B cell (primary cell): ENCODE measurements around the gene TOGARAM2. TPM values are rescaled to one million over a fixed set of nuclear protein-coding genes. Genes with fewer than 3 reads are reported as not detected.

Experiments used
- ATAC-seq: fragments of 200-7000 bp; cut with Tn5 transposase; one replicate; pipeline ENCODE4 v1.10.0; 2021; ENCODE audit warnings: low read depth, mild to moderate bottlenecking, moderate number of reproducible peaks, moderate library complexity
- CTCF ChIA-PET: fragments of 350-600 bp; sonication (Branson Sonifier 250); formaldehyde crosslinking; loops from one replicate; lab custom pipeline; 2021; ENCODE audit warnings: antibody characterized with exemption, inconsistent platforms; lab: Charles Lee
- POLR2A ChIA-PET: fragments of 350-600 bp; sonication (Branson Sonifier 250); formaldehyde crosslinking; loops from one replicate; lab custom pipeline; 2021; ENCODE audit warnings: antibody characterized with exemption; lab: Charles Lee
- DNase-seq: peaks from one replicate; pipeline ENCODE4 v3.0.0; 2013
- H2AFZ ChIP-seq: 2 replicates; pipeline ENCODE4 v1.6.1; 2012; ENCODE audit warnings: mild to moderate bottlenecking, low read depth, low read length; ENCODE audit not compliant: insufficient read depth, poor library complexity, severe bottlenecking
- H3K27ac ChIP-seq, 2 donors: 1 replicate in 1 of 2; 2 replicates in 1 of 2; pipeline ENCODE4 v1.5.1; 2012 to 2013; ENCODE audit warnings: low read length in 2 of 2, mild to moderate bottlenecking in 2 of 2, moderate library complexity in 1 of 2
- H3K27me3 ChIP-seq, 4 experiments: fragments of 200-600 bp in 1 of 4; sonication (generic) in 1 of 4; replicated peaks in 1 of 4; 1 replicate in 2 of 4; 2 replicates in 2 of 4; pipeline versions ENCODE4 v1.6.1 to v1.7.0; 2013 to 2016; ENCODE audit warnings: low read length in 3 of 4, mild to moderate bottlenecking in 2 of 4, mixed read lengths in 1 of 4, moderate library complexity in 1 of 4; ENCODE audit not compliant: insufficient read depth in 4 of 4, control insufficient read depth in 3 of 4; ENCODE audit errors: control extremely low read depth in 1 of 4
- H3K36me3 ChIP-seq, 2 experiments: replicated peaks in 1 of 2; 1 replicate in 1 of 2; 2 replicates in 1 of 2; pipeline versions ENCODE4 v1.6.1 to v1.7.1; 2013; ENCODE audit warnings: low read length in 1 of 2; ENCODE audit not compliant: insufficient read depth in 2 of 2, control insufficient read depth in 1 of 2; ENCODE audit errors: control extremely low read depth in 1 of 2, extremely low read depth in 1 of 2
- H3K4me1 ChIP-seq, 2 donors: fragments of 200-600 bp in 1 of 2; sonication (generic) in 1 of 2; 1 replicate in 1 of 2; 2 replicates in 1 of 2; pipeline versions ENCODE4 v1.5.1 to v1.6.1; 2013 to 2017; ENCODE audit warnings: low read length in 2 of 2; ENCODE audit not compliant: control insufficient read depth in 2 of 2, insufficient read depth in 2 of 2
- H3K4me2 ChIP-seq: replicated peaks from 2 replicates; pipeline ENCODE3; 2012; ENCODE audit warnings: mild to moderate bottlenecking, low read depth, low read length; ENCODE audit not compliant: poor library complexity, severe bottlenecking
- H3K4me3 ChIP-seq, 5 experiments: fragments of 200-600 bp in 1 of 5; sonication (generic) in 1 of 5; 1 replicate in 3 of 5; 2 replicates in 2 of 5; pipeline versions ENCODE4 v1.5.1 to v1.7.0; 2011 to 2016; ENCODE audit warnings: low read length in 4 of 5, mild to moderate bottlenecking in 4 of 5, low read depth in 2 of 5, control low read depth in 1 of 5, moderate library complexity in 1 of 5; ENCODE audit not compliant: insufficient read depth in 1 of 5; ENCODE audit errors: control extremely low read depth in 1 of 5, extremely low read depth in 1 of 5
- H3K79me2 ChIP-seq: fragments of 200-600 bp; sonication (generic); one replicate; pipeline ENCODE4 v1.6.0; 2016; ENCODE audit warnings: low read length; ENCODE audit not compliant: control insufficient read depth, insufficient read depth
- H3K9ac ChIP-seq: fragments of 200-600 bp; sonication (generic); 2 replicates; pipeline ENCODE4 v1.6.1; 2017; ENCODE audit warnings: mild to moderate bottlenecking, low read length, moderate library complexity
- H3K9me3 ChIP-seq, 3 donors: one replicate each; pipeline versions ENCODE4 v1.6.1 to v1.7.1; 2013; ENCODE audit warnings: low read length in 2 of 3; ENCODE audit not compliant: control insufficient read depth in 2 of 3, insufficient read depth in 1 of 3; ENCODE audit errors: control extremely low read depth in 1 of 3
- H4K20me1 ChIP-seq: 2 replicates; pipeline ENCODE4 v1.6.0; 2012; ENCODE audit warnings: mild to moderate bottlenecking, low read length; ENCODE audit not compliant: insufficient read depth, control insufficient read depth, poor library complexity, severe bottlenecking
- H3K27ac Mint-ChIP-seq: one replicate; pipeline ENCODE4 v1.8.0; 2021; ENCODE audit warnings: mixed read lengths
- H3K27me3 Mint-ChIP-seq: one replicate; pipeline ENCODE4 v1.8.0; 2021; ENCODE audit warnings: mixed read lengths
- H3K4me1 Mint-ChIP-seq: one replicate; pipeline ENCODE4 v1.8.0; 2021; ENCODE audit warnings: mixed read lengths
- H3K4me3 Mint-ChIP-seq: one replicate; pipeline ENCODE4 v1.8.0; 2021; ENCODE audit warnings: mixed read lengths
- H3K9me3 Mint-ChIP-seq: one replicate; pipeline ENCODE4 v1.8.0; 2022; ENCODE audit warnings: mixed read lengths; ENCODE audit not compliant: insufficient read depth
- EZH2 ChIP-seq: IDR thresholded peaks from 2 replicates; pipeline ENCODE4 v1.6.1; 2012; ENCODE audit warnings: borderline replicate concordance, low read depth, mild to moderate bottlenecking, moderate library complexity, low read length; ENCODE audit not compliant: insufficient read depth, poor library complexity, severe bottlenecking
- WGBS: methylation state at CpG from one replicate; pipeline ENCODE4 v1.1.5; 2013; ENCODE audit warnings: missing lambda C conversion rate; ENCODE audit not compliant: insufficient coverage; 5-methylcytosine and 5-hydroxymethylcytosine counted together
- intact Hi-C: fragments of 100-400 bp; cut with micrococcal nuclease; formaldehyde crosslinking; loops from one replicate; pipeline ENCODE4 v1.10.0; 2022
- polyA plus RNA-seq: library from polyadenylated mRNA; depleted of rRNA; stranded (reverse); fragments of >200 nt; gene quantifications from 2 replicates; pipeline ENCODE4 v1.2.3, GENCODE V29; 2012
- total RNA-seq, 2 donors: library from RNA; stranded (reverse); fragments of 120-200 nt in 1 of 2; gene quantifications; 1 replicate in 1 of 2; 2 replicates in 1 of 2; pipeline versions ENCODE4 v1.2.3 to v1.2.4, GENCODE V29; 2013 to 2022
- TF ChIP-seq, protein P1 (sequence below): fragments of 200-600 bp; IDR thresholded peaks from one replicate; pipeline ENCODE4 v1.8.0; 2022; ENCODE audit warnings: antibody characterized with exemption, mild to moderate bottlenecking

TOGARAM2 gene
- total and polyA plus RNA-seq, 2 donors (not counting 1 experiment from before 2014, with no cell fraction given), result 0.25 to 0.61 TPM

GRCh38 chr2:28979041-28979440, 2.1 kb upstream of the TOGARAM2 start:
- Histone ChIP-seq H3K9me3 (no peaks in the 10 kb centered on the region), H4K20me1 (no peaks in the 10 kb centered on the region), H2AFZ (no peak overlapping the region), H3K4me3 (no peak overlapping the region), H3K9ac (no peak overlapping the region), H3K27ac (no peak overlapping the region), H3K4me2 (no peak overlapping the region), H3K36me3 (no peaks in the 10 kb centered on the region), H3K4me1 (no peaks in the 10 kb centered on the region), H3K27me3 (no peaks in the 10 kb centered on the region), H3K79me2 (no peaks in the 10 kb centered on the region)
- ChIA-PET POLR2A (no interaction called here), CTCF (interaction anchor here (0.7 kb wide), 1 partner anchor 329 kb away, joined by 3 read pairs; no protein-coding TSS in a partner anchor)
- Mint-ChIP-seq H3K27ac (no peak overlapping the region), H3K4me1 (no peaks in the 10 kb centered on the region), H3K4me3 (no peak overlapping the region), H3K27me3 (no peaks in the 10 kb centered on the region), H3K9me3 (no peaks in the 10 kb centered on the region)
- DNase-seq (no peak), ATAC-seq (no peak)
- WGBS, result 85% methylated on average over 7 of the region's 7 CpGs
- TF ChIP-seq, protein P1, sequence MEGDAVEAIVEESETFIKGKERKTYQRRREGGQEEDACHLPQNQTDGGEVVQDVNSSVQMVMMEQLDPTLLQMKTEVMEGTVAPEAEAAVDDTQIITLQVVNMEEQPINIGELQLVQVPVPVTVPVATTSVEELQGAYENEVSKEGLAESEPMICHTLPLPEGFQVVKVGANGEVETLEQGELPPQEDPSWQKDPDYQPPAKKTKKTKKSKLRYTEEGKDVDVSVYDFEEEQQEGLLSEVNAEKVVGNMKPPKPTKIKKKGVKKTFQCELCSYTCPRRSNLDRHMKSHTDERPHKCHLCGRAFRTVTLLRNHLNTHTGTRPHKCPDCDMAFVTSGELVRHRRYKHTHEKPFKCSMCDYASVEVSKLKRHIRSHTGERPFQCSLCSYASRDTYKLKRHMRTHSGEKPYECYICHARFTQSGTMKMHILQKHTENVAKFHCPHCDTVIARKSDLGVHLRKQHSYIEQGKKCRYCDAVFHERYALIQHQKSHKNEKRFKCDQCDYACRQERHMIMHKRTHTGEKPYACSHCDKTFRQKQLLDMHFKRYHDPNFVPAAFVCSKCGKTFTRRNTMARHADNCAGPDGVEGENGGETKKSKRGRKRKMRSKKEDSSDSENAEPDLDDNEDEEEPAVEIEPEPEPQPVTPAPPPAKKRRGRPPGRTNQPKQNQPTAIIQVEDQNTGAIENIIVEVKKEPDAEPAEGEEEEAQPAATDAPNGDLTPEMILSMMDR, result no peak
- TF ChIP-seq EZH2, result no peak
- intact Hi-C loops, result no loop called here

DNA sequence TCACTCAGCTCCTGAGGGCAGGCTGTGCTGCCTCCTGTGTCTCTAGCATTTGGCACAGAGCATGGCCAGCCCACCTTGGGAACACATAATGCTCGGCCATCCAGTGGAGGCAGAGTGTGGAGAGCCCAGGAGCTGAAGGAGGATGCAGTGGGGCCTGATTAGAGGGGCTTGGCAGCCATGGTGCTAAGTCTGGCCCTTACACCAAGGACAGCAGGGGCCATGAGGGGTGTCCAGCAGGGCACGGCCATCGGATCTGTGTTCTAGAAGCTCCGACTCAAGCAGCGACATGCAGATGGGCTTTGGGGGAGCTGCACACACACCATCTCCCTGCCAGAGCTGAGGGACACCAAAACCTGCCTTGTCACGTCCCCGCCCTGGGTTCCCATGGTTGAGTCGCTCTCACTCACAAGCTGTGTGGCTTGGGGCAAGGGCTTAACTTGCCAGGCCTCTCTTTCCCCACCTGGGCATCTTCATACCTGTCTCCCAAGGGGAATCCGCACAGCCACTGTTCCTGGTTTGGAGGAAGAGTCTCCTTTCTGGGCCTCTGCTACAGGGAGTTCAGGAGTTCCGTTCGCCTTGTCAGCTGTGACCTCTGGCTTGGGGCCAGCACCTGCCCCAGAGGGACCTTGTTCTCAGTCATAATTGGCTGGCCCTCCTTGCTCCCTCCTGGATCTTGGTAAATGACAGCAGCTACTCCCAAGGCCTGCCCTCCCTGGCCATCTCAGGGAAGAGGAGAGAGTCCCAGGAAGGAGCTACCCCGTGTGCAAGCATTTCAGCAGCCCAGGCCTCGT, 1.3 kb upstream of the TOGARAM2 start:
- no peaks in the 10 kb centered on the region for H3K79me2 ChIP-seq
- H3K9ac ChIP-seq, result no peak overlapping the region
- H3K4me3 Mint-ChIP-seq, result no peak overlapping the region
- no peak overlapping the region for H3K27ac Mint-ChIP-seq
- no peaks in the 10 kb centered on the region for H3K27me3 Mint-ChIP-seq
- ChIA-PET POLR2A (no interaction called here), CTCF (no interaction called here)
- no peaks in the 10 kb centered on the region for H3K36me3 ChIP-seq
- no peaks in the 10 kb centered on the region for H3K4me1 Mint-ChIP-seq
- no peaks in the 10 kb centered on the region for H4K20me1 ChIP-seq
- H3K27me3 ChIP-seq, result no peaks in the 10 kb centered on the region
- no peak overlapping the region for H3K27ac ChIP-seq
- H3K9me3 Mint-ChIP-seq, result no peaks in the 10 kb centered on the region
- no peaks in the 10 kb centered on the region for H3K9me3 ChIP-seq
- TF ChIP-seq EZH2, result no peak
- TF ChIP-seq, protein P1, result no peak
- intact Hi-C loops, result no loop called here
- DNase-seq (no peak), ATAC-seq (no peak)
- H3K4me1 ChIP-seq, result no peaks in the 10 kb centered on the region
- no peak overlapping the region for H2AFZ ChIP-seq
- H3K4me3 ChIP-seq, result no peak overlapping the region
- WGBS, result 72% methylated on average over 13 of the region's 13 CpGs
- H3K4me2 ChIP-seq, result no peak overlapping the region
